ENCODE results near the gene ZIM2.

The ZIM2 gene

DNA sequence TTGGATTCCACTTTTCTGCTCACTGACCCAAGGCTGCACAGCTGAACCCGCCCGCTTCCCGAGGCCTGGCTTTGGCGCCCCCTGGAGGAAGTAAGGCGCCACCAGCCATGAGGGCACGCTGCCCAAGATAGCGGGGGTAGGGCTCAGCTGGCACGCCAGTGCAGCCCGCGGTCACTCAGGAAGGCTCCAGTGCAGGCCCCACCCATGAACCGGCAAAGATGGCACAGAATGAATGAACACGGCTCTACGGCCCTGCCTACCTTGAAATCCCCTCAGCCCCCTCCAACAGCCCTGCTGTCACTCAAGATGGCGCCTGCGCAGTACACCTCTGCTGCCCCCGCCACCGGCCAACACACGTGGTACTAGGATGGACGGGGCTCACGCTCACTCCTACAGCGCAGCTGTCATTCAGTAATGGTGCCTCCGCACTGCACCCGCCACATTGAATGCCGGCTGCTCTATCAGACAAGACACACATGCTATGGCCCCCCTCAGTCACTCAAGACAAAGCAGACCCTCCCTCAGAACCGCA is 3.0 kb downstream of the ZIM2 start:
- no peaks in the 10 kb centered on the region for H3K79me2 ChIP-seq (ENCODE audit: insufficient read depth, low read length)
- H4K20me1 ChIP-seq (ENCODE audit: low read depth, low read length) = no peaks in the 10 kb centered on the region
- H3K27me3 ChIP-seq (ENCODE audit: low read length) = no peaks in the 10 kb centered on the region
- TF ChIP-seq EZH2phosphoT487 (conservative IDR thresholded peaks at IDR 0.05; ENCODE audit: low read length) = no peak
- TF ChIP-seq, protein P1, sequence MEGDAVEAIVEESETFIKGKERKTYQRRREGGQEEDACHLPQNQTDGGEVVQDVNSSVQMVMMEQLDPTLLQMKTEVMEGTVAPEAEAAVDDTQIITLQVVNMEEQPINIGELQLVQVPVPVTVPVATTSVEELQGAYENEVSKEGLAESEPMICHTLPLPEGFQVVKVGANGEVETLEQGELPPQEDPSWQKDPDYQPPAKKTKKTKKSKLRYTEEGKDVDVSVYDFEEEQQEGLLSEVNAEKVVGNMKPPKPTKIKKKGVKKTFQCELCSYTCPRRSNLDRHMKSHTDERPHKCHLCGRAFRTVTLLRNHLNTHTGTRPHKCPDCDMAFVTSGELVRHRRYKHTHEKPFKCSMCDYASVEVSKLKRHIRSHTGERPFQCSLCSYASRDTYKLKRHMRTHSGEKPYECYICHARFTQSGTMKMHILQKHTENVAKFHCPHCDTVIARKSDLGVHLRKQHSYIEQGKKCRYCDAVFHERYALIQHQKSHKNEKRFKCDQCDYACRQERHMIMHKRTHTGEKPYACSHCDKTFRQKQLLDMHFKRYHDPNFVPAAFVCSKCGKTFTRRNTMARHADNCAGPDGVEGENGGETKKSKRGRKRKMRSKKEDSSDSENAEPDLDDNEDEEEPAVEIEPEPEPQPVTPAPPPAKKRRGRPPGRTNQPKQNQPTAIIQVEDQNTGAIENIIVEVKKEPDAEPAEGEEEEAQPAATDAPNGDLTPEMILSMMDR (IDR thresholded peaks at IDR 0.05; ENCODE audit: insufficient read depth, low read length, poor library complexity, severe bottlenecking) = no peak
- no peak overlapping the region for H3K4me3 ChIP-seq (ENCODE audit: insufficient read depth, low read length, poor library complexity, severe bottlenecking)
- no peaks in the 10 kb centered on the region for H3F3A ChIP-seq (ENCODE audit: insufficient read depth)
- H3K27ac ChIP-seq (ENCODE audit: low read depth, low read length) = no peak overlapping the region
- no peaks in the 10 kb centered on the region for H3K36me3 ChIP-seq (ENCODE audit: low read length)
- H3K9me2 ChIP-seq (replicated peaks; ENCODE audit: insufficient read depth, low read length) = no peaks in the 10 kb centered on the region
- peaks cover 8% of the 10 kb centered on the region; the same call in 1 of the 2 replicates for H3K9me3 ChIP-seq (ENCODE audit: insufficient read depth, low read length)
- H3K9ac ChIP-seq (ENCODE audit: low read length) = no peak overlapping the region
- H3K4me2 ChIP-seq (ENCODE audit: low read depth, low read length, poor library complexity, severe bottlenecking) = no peak overlapping the region
- H2AFZ ChIP-seq (ENCODE audit: low read depth, low read length, severe bottlenecking) = no peak overlapping the region

DNA sequence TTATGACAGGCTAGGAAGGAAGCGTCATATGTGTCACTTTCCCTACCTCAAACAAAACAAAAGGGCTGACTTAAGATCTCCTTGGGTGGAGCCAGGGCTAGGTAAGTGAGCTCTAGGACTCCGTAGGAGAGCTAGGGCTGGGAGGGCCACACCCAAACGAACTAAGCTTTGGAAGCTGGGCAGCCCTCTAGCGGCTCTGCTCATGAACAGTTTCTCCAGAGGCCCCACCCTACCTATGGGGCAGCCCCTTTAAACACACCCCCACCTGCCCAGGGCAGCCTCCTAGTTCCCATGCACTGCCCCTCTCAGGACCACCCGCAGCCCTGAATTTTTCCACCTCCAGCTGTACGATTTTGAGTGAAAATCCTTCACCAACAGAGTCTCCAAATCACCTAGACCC is 3.5 kb downstream of the ZIM2 start:
- no peaks in the 10 kb centered on the region for H4K20me1 ChIP-seq (ENCODE audit: low read depth, low read length)
- H3K27ac ChIP-seq (ENCODE audit: low read depth, low read length) = no peak overlapping the region
- H3K9ac ChIP-seq (ENCODE audit: low read length) = no peak overlapping the region
- no peaks in the 10 kb centered on the region for H3K79me2 ChIP-seq (ENCODE audit: insufficient read depth, low read length)
- H3K9me3 ChIP-seq (ENCODE audit: insufficient read depth, low read length) = peaks cover 8% of the 10 kb centered on the region; the same call in 1 of the 2 replicates
- no peaks in the 10 kb centered on the region for H3K36me3 ChIP-seq (ENCODE audit: low read length)
- no peaks in the 10 kb centered on the region for H3F3A ChIP-seq (ENCODE audit: insufficient read depth)
- no peak for TF ChIP-seq EZH2phosphoT487 (conservative IDR thresholded peaks at IDR 0.05; ENCODE audit: low read length)
- TF ChIP-seq, protein P1 (IDR thresholded peaks at IDR 0.05; ENCODE audit: insufficient read depth, low read length, poor library complexity, severe bottlenecking) = no peak
- no peak overlapping the region for H3K4me3 ChIP-seq (ENCODE audit: insufficient read depth, low read length, poor library complexity, severe bottlenecking)
- H2AFZ ChIP-seq (ENCODE audit: low read depth, low read length, severe bottlenecking) = no peak overlapping the region
- no peaks in the 10 kb centered on the region for H3K9me2 ChIP-seq (replicated peaks; ENCODE audit: insufficient read depth, low read length)
- no peak overlapping the region for H3K4me2 ChIP-seq (ENCODE audit: low read depth, low read length, poor library complexity, severe bottlenecking)
- H3K27me3 ChIP-seq (ENCODE audit: low read length) = no peaks in the 10 kb centered on the region

DNA sequence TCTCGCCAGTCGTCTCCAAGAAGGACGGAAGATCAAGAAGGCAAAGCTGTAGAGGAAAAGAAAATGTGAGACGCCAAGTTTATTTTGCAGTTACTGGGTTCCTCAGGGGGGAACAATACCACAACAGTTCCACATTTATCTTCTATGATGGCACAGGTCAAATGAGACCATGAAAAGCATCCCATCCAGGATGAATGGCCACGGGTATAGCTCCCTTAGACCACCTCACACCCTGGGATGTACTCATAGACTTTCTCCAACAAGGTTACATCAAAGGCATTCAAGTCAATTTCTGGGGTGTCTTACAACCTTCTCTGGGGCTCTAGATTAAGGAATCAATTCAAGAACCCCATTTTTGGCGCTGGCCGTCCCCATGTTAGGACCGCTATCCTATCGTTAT is 4.5 kb downstream of the ZIM2 start:
- H3K79me2 ChIP-seq (ENCODE audit: insufficient read depth, low read length) = no peaks in the 10 kb centered on the region
- no peaks in the 10 kb centered on the region for H3K27me3 ChIP-seq (ENCODE audit: low read length)
- H2AFZ ChIP-seq (ENCODE audit: low read depth, low read length, severe bottlenecking) = no peak overlapping the region
- H3F3A ChIP-seq (ENCODE audit: insufficient read depth) = no peaks in the 10 kb centered on the region
- H3K9me3 ChIP-seq (ENCODE audit: insufficient read depth, low read length) = peaks cover 8% of the 10 kb centered on the region; the same call in 1 of the 2 replicates
- H3K27ac ChIP-seq (ENCODE audit: low read depth, low read length) = no peak overlapping the region
- H3K4me2 ChIP-seq (ENCODE audit: low read depth, low read length, poor library complexity, severe bottlenecking) = no peak overlapping the region
- H4K20me1 ChIP-seq (ENCODE audit: low read depth, low read length) = no peaks in the 10 kb centered on the region
- no peaks in the 10 kb centered on the region for H3K9me2 ChIP-seq (replicated peaks; ENCODE audit: insufficient read depth, low read length)
- H3K4me3 ChIP-seq (ENCODE audit: insufficient read depth, low read length, poor library complexity, severe bottlenecking) = no peak overlapping the region
- no peak overlapping the region for H3K9ac ChIP-seq (ENCODE audit: low read length)
- H3K36me3 ChIP-seq (ENCODE audit: low read length) = no peaks in the 10 kb centered on the region
- no peak for TF ChIP-seq EZH2phosphoT487 (conservative IDR thresholded peaks at IDR 0.05; ENCODE audit: low read length)
- TF ChIP-seq, protein P1 (IDR thresholded peaks at IDR 0.05; ENCODE audit: insufficient read depth, low read length, poor library complexity, severe bottlenecking) = no peak
